Sigmoid colon (tissue), 4 donors: ENCODE measurements around the gene BRS3.

Experiments
- POLR2A ChIP-seq, 2 donors: fragments of 450-650 bp; IDR thresholded peaks; one replicate each; pipeline ENCODE4 v1.6.1; 2016; ENCODE audit warnings: antibody characterized with exemption in 2 of 2, mild to moderate bottlenecking in 2 of 2, moderate library complexity in 2 of 2
- POLR2AphosphoS5 ChIP-seq, 4 donors: sonication (generic); formaldehyde crosslinking; IDR thresholded peaks; one replicate each; pipeline ENCODE4 v1.6.1; 2017; ENCODE audit warnings: antibody characterized with exemption in 4 of 4
- TF ChIP-seq, protein P1 (sequence below), 4 experiments: fragments of 450-650 bp in 3 of 4; fragments of 200-600 bp in 1 of 4; IDR thresholded peaks; one replicate each; pipeline ENCODE4 v1.5.1; 2016 to 2019; ENCODE audit warnings: antibody characterized with exemption in 4 of 4, mild to moderate bottlenecking in 3 of 4, moderate library complexity in 2 of 4

DNA sequence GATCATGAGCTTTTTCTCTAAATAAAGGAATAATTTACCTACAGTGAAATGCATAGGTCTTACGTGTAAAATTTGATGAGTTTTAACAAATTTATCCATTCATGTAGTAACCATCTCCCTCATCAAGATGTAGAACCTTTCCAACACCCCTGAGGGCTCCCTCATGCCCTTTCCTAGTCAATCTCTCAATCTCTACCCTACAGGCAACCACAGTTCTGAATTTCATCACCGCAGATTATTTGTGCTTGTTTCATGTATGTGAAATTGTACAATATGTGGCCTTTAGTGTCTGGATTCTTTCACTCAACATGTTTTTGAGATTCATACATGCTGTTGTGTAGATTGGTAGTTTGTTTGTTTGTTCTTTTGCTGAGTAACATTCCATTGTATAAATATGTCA lies 46.4 kb downstream of the BRS3 start:
- no peak for TF ChIP-seq POLR2AphosphoS5 (IDR thresholded peaks at IDR 0.05)
- TF ChIP-seq, protein P1, sequence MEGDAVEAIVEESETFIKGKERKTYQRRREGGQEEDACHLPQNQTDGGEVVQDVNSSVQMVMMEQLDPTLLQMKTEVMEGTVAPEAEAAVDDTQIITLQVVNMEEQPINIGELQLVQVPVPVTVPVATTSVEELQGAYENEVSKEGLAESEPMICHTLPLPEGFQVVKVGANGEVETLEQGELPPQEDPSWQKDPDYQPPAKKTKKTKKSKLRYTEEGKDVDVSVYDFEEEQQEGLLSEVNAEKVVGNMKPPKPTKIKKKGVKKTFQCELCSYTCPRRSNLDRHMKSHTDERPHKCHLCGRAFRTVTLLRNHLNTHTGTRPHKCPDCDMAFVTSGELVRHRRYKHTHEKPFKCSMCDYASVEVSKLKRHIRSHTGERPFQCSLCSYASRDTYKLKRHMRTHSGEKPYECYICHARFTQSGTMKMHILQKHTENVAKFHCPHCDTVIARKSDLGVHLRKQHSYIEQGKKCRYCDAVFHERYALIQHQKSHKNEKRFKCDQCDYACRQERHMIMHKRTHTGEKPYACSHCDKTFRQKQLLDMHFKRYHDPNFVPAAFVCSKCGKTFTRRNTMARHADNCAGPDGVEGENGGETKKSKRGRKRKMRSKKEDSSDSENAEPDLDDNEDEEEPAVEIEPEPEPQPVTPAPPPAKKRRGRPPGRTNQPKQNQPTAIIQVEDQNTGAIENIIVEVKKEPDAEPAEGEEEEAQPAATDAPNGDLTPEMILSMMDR (IDR thresholded peaks at IDR 0.05): no peak
- no peak for TF ChIP-seq POLR2A (IDR thresholded peaks at IDR 0.05)
